ENCODE results near the gene MALSU1. TPM values are rescaled to one million over a fixed set of nuclear protein-coding genes. Genes with fewer than 3 reads are reported as not detected.

The MALSU1 gene
- total RNA-seq, result 10 to 100 TPM; 35.7 to 80.2 (median 41.7) TPM

- under 1% methylated on average over 20 of the region's 59 CpGs for WGBS
- peaks cover 36% of the 10 kb centered on the region for H3K4me1 ChIP-seq
- no peak for TF ChIP-seq EP300 (IDR thresholded peaks at IDR 0.05)
- TF ChIP-seq POLR2AphosphoS5 (IDR thresholded peaks at IDR 0.05), result peak; percentile 46 to 70 (median 47)
- TF ChIP-seq POLR2A (IDR thresholded peaks at IDR 0.05), result peak; percentile 53 to 74
- no peak for TF ChIP-seq CTCF (IDR thresholded peaks at IDR 0.05)
These were observed at the start of gene MALSU1 for GRCh38 chr7:23298885-23299769. TSS of gene MALSU1 (plus strand) at chr7:23299339. CDS start at chr7:23299353, 14 bp downstream.

GRCh38 chr7:23249486-23249885 lies 49.7 kb upstream of the MALSU1 start:
- no peak for TF ChIP-seq POLR2A (IDR thresholded peaks at IDR 0.05)
- TF ChIP-seq EP300 (IDR thresholded peaks at IDR 0.05), result no peak
- TF ChIP-seq POLR2AphosphoS5 (IDR thresholded peaks at IDR 0.05), result no peak
- no peak for TF ChIP-seq CTCF (IDR thresholded peaks at IDR 0.05)
- H3K36me3 ChIP-seq, result peaks cover 20% of the 10 kb centered on the region
- H3K27me3 ChIP-seq, result no peaks in the 10 kb centered on the region

More at GRCh38 chr7:23298885-23299769, at the start of gene MALSU1:
- H3K36me3 ChIP-seq, result peaks cover 15% of the 10 kb centered on the region
- no peaks in the 10 kb centered on the region for H3K9me3 ChIP-seq
- DNase-seq (ENCODE audit: low spot score in 2 of 2), result peak; percentile 98
- peak within 1 kb of the TSS; percentile 82 for H3K27ac ChIP-seq
- peak within 1 kb of the TSS; percentile 92 for H3K4me3 ChIP-seq
- no peaks in the 10 kb centered on the region for H3K27me3 ChIP-seq

DNA sequence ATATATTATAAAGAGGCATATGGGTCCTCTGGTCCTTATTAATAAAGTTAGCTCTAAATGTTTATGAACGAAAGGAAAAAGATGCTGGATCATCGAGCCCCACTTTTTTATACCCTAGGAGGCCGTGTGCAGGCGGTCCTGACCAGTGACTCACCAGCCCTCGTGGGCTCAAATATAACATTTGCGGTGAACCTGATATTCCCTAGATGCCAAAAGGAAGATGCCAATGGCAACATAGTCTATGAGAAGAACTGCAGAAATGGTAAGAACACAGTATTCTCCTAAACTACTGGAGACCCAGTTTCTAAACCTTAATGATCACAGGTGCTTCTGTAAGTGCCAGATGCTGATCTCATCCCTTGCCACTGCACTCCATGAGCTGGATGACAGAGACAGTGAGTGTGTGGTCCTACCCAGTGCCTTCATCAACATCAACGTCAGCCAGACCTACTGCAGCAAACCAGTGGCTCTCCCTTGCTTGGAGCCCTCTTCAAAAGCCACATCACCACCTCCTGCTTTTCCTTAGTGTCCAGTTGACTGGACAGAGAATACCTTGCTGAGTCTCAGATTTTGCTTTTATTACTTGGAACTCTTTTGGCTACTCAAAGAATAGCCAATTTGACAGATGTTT lies 45.0 kb upstream of the MALSU1 start:
- H3K4me1 ChIP-seq, result peaks cover 7% of the 10 kb centered on the region
- DNase-seq (ENCODE audit: low spot score in 2 of 2), result no peak
- H3K27ac ChIP-seq, result no peak overlapping the region
- TF ChIP-seq CTCF (IDR thresholded peaks at IDR 0.05), result no peak
- no peak for TF ChIP-seq EP300 (IDR thresholded peaks at IDR 0.05)
- no peak for TF ChIP-seq POLR2A (IDR thresholded peaks at IDR 0.05)
- no peak for TF ChIP-seq POLR2AphosphoS5 (IDR thresholded peaks at IDR 0.05)
- H3K4me3 ChIP-seq, result no peak overlapping the region
- H3K27me3 ChIP-seq, result no peaks in the 10 kb centered on the region
- WGBS, result 86% methylated on average over 7 of the region's 7 CpGs
- peaks cover 67% of the 10 kb centered on the region for H3K36me3 ChIP-seq
- H3K9me3 ChIP-seq, result no peaks in the 10 kb centered on the region

More at GRCh38 chr7:23249486-23249885, 49.7 kb upstream of the MALSU1 start:
- Histone ChIP-seq H3K4me3 (no peak overlapping the region), H3K9me3 (no peaks in the 10 kb centered on the region), H3K27ac (no peak overlapping the region), H3K4me1 (peaks cover 36% of the 10 kb centered on the region)
- no peak for DNase-seq (ENCODE audit: low spot score in 2 of 2)

DNA sequence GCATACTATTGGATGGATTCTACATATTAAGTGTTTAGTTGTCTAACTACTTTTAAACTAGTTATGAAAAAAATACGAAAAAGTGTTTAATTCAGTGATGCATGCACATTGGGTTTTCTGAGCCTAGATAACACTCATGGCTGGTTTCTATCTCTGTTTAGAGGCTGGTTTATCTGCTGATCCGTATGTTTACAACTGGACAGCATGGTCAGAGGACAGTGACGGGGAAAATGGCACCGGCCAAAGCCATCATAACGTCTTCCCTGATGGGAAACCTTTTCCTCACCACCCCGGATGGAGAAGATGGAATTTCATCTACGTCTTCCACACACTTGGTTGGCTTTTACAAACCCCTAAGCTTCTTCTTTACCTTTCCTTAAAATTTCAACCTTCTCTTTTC lies 42.4 kb upstream of the MALSU1 start:
- DNase-seq (ENCODE audit: low spot score in 2 of 2), result no peak
- TF ChIP-seq POLR2A (IDR thresholded peaks at IDR 0.05) (no peak), EP300 (IDR thresholded peaks at IDR 0.05) (no peak), CTCF (IDR thresholded peaks at IDR 0.05) (no peak), POLR2AphosphoS5 (IDR thresholded peaks at IDR 0.05) (no peak)
- peaks cover 86% of the 10 kb centered on the region for H3K36me3 ChIP-seq
- H3K4me1 ChIP-seq, result no peaks in the 10 kb centered on the region
- no peak overlapping the region for H3K4me3 ChIP-seq
- no peak overlapping the region for H3K27ac ChIP-seq
- no peaks in the 10 kb centered on the region for H3K9me3 ChIP-seq
- WGBS, result 93% methylated on average over 7 of the region's 7 CpGs
- no peaks in the 10 kb centered on the region for H3K27me3 ChIP-seq

DNA sequence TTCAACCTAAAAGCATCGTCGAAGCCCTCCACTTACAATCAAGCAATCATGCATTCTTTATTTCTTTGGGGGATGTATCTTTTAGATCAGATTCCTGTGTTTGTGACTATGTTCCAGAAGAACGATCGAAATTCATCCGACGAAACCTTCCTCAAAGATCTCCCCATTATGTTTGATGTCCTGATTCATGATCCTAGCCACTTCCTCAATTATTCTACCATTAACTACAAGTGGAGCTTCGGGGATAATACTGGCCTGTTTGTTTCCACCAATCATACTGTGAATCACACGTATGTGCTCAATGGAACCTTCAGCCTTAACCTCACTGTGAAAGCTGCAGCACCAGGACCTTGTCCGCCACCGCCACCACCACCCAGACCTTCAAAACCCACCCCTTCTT lies 38.8 kb upstream of the MALSU1 start:
- no peaks in the 10 kb centered on the region for H3K9me3 ChIP-seq
- WGBS, result 88% methylated on average over 10 of the region's 10 CpGs
- H3K4me1 ChIP-seq, result no peaks in the 10 kb centered on the region
- H3K27me3 ChIP-seq, result no peaks in the 10 kb centered on the region
- peaks cover 87% of the 10 kb centered on the region for H3K36me3 ChIP-seq
- DNase-seq (ENCODE audit: low spot score in 2 of 2), result no peak
- no peak overlapping the region for H3K4me3 ChIP-seq
- H3K27ac ChIP-seq, result no peak overlapping the region
- TF ChIP-seq POLR2A (IDR thresholded peaks at IDR 0.05) (no peak), EP300 (IDR thresholded peaks at IDR 0.05) (no peak), POLR2AphosphoS5 (IDR thresholded peaks at IDR 0.05) (no peak), CTCF (IDR thresholded peaks at IDR 0.05) (no peak)
